NOMO-1 treated with dmso at 0.1 percent for 144 hours (cell line): ENCODE results near the gene ATP5F1E.
A peak's percentile ranks its signal among the peaks of the same experiment; 100 is the strongest.
"Not testable (repeated sequence)": the region's sequence is repeated elsewhere in the genome, so short reads cannot be mapped to it uniquely, and the experiment has no call there.

Experiments
- DNase-seq: peaks from one replicate; lab custom pipeline; 2025; ENCODE audit not compliant: unreplicated experiment; lab: John Stamatoyannopoulos, UW

ATP5F1E gene

GRCh38 chr20:58992911-58993310 is 39.2 kb downstream of the ATP5F1E start:
- DNase-seq = no peak

GRCh38 chr20:58991715-58992114 is 40.4 kb downstream of the ATP5F1E start:
- DNase-seq = no peak

- DNase-seq = no peak
These were observed 41.3 kb downstream of the ATP5F1E start for GRCh38 chr20:58990651-58991445.

- DNase-seq = no peak
These were observed 42.9 kb downstream of the ATP5F1E start for GRCh38 chr20:58989196-58989595.

GRCh38 chr20:58988565-58988882 is 43.6 kb downstream of the ATP5F1E start:
- no peak for DNase-seq

GRCh38 chr20:58987790-58988564 is 44.2 kb downstream of the ATP5F1E start:
- DNase-seq = no peak

- no peak for DNase-seq
These were observed 45.1 kb downstream of the ATP5F1E start for GRCh38 chr20:58986968-58987517.

GRCh38 chr20:58986286-58986967 is 45.7 kb downstream of the ATP5F1E start:
- no peak for DNase-seq

GRCh38 chr20:58985656-58986055 is 46.5 kb downstream of the ATP5F1E start:
- no peak for DNase-seq

- DNase-seq = no peak
These were observed 47.4 kb downstream of the ATP5F1E start for GRCh38 chr20:58984691-58985090.

- not testable (repeated sequence) for DNase-seq
These were observed 49.0 kb downstream of the ATP5F1E start for GRCh38 chr20:58983115-58983468.

- DNase-seq = no peak
These were observed 49.6 kb downstream of the ATP5F1E start for GRCh38 chr20:58982406-58983114.

GRCh38 chr20:58981628-58982364 is 50.3 kb downstream of the ATP5F1E start:
- DNase-seq = no peak

GRCh38 chr20:58980711-58981627 is 51.2 kb downstream of the ATP5F1E start, which contains the start of gene NELFCD:
NELFCD (plus strand) TSS chr20:58981256; CDS start chr20:58981310, 54 bp downstream.
- DNase-seq = peak; percentile 56

- no peak for DNase-seq
These were observed 53.6 kb downstream of the ATP5F1E start for GRCh38 chr20:58978351-58979190.

GRCh38 chr20:58976061-58976730 is 55.9 kb downstream of the ATP5F1E start:
- DNase-seq = no peak
